ENCODE measurements around the gene ANO10. TPM values are rescaled to one million over a fixed set of nuclear protein-coding genes. Genes with fewer than 3 reads are reported as not detected.

Gene ANO10
- total RNA-seq, 1 experiment from 2014 or later: 23.7 TPM

- Histone ChIP-seq H3K79me2 (ENCODE audit: low read length) (no peaks in the 10 kb centered on the region), H3K4me3 (ENCODE audit: low read length) (no peak overlapping the region), H3K36me3 (ENCODE audit: low read depth, low read length) (no peaks in the 10 kb centered on the region), H3K9me3 (ENCODE audit: low read length) (no peaks in the 10 kb centered on the region), H3F3A (ENCODE audit: low read length, unreplicated experiment) (no peaks in the 10 kb centered on the region), H3K27ac (ENCODE audit: low read length) (no peak overlapping the region), H3K4me2 (ENCODE audit: low read length) (no peak overlapping the region), H3K9me2 (replicated peaks; ENCODE audit: low read length) (no peaks in the 10 kb centered on the region), H3K9ac (ENCODE audit: low read length) (no peak overlapping the region), H3K4me1 (ENCODE audit: insufficient read depth, low read length) (no peaks in the 10 kb centered on the region), H3K27me3 (ENCODE audit: low read length) (no peaks in the 10 kb centered on the region), H4K20me1 (ENCODE audit: low read length) (no peaks in the 10 kb centered on the region), H2AFZ (ENCODE audit: low read length) (no peak overlapping the region)
- ATAC-seq: no peak
- CTCF ChIA-PET: no interaction called here
- no peak for DNase-seq
- POLR2A ChIA-PET (ENCODE audit: unreplicated experiment): no interaction called here
- no peak for TF ChIP-seq EZH2phosphoT487 (IDR thresholded peaks at IDR 0.05; ENCODE audit: borderline replicate concordance, low read length)
- BruUV-seq (replicated peaks): no TSS peak
- intact Hi-C loops (cut with micrococcal nuclease): no loop called here
Observed at GRCh38 chr3:43405888-43406642, 215.7 kb downstream of the ANO10 start.

GRCh38 chr3:43400781-43401730 is 220.8 kb downstream of the ANO10 start:
- CTCF ChIA-PET: no interaction called here
- Histone ChIP-seq H4K20me1 (ENCODE audit: low read length) (no peaks in the 10 kb centered on the region), H3K4me1 (ENCODE audit: insufficient read depth, low read length) (no peaks in the 10 kb centered on the region), H3K9me2 (replicated peaks; ENCODE audit: low read length) (no peaks in the 10 kb centered on the region), H3K36me3 (ENCODE audit: low read depth, low read length) (no peaks in the 10 kb centered on the region), H3K27ac (ENCODE audit: low read length) (no peak overlapping the region), H3K4me3 (ENCODE audit: low read length) (no peak overlapping the region), H3K27me3 (ENCODE audit: low read length) (no peaks in the 10 kb centered on the region), H3K9me3 (ENCODE audit: low read length) (no peaks in the 10 kb centered on the region), H3K79me2 (ENCODE audit: low read length) (no peaks in the 10 kb centered on the region), H3F3A (ENCODE audit: low read length, unreplicated experiment) (no peaks in the 10 kb centered on the region), H3K4me2 (ENCODE audit: low read length) (no peak overlapping the region), H3K9ac (ENCODE audit: low read length) (no peak overlapping the region), H2AFZ (ENCODE audit: low read length) (no peak overlapping the region)
- POLR2A ChIA-PET (ENCODE audit: unreplicated experiment): interaction anchor here (0.6 kb wide), 1 partner anchor 17 kb away, joined by 3 read pairs; no protein-coding TSS in a partner anchor
- intact Hi-C loops (cut with micrococcal nuclease): no loop called here
- TF ChIP-seq CTCF (conservative IDR thresholded peaks at IDR 0.05; ENCODE audit: low read depth, low read length) (no peak), EZH2phosphoT487 (IDR thresholded peaks at IDR 0.05; ENCODE audit: borderline replicate concordance, low read length) (no peak), EZH2 (IDR thresholded peaks at IDR 0.05; ENCODE audit: low read length, unreplicated experiment) (no peak)
- ATAC-seq (no peak), DNase-seq (no peak)
- no TSS peak for BruUV-seq (replicated peaks)

GRCh38 chr3:43400167-43400566 is 221.6 kb downstream of the ANO10 start:
- TF ChIP-seq EZH2phosphoT487 (IDR thresholded peaks at IDR 0.05; ENCODE audit: borderline replicate concordance, low read length): no peak
- no peak for TF ChIP-seq EZH2 (IDR thresholded peaks at IDR 0.05; ENCODE audit: low read length, unreplicated experiment)
- TF ChIP-seq CTCF (conservative IDR thresholded peaks at IDR 0.05; ENCODE audit: low read depth, low read length): no peak
- Histone ChIP-seq H3F3A (ENCODE audit: low read length, unreplicated experiment) (no peaks in the 10 kb centered on the region), H4K20me1 (ENCODE audit: low read length) (no peaks in the 10 kb centered on the region), H3K36me3 (ENCODE audit: low read depth, low read length) (no peaks in the 10 kb centered on the region), H3K9me2 (replicated peaks; ENCODE audit: low read length) (no peaks in the 10 kb centered on the region), H3K9ac (ENCODE audit: low read length) (no peak overlapping the region), H3K4me2 (ENCODE audit: low read length) (no peak overlapping the region), H3K27ac (ENCODE audit: low read length) (no peak overlapping the region), H3K9me3 (ENCODE audit: low read length) (no peaks in the 10 kb centered on the region), H3K4me3 (ENCODE audit: low read length) (no peak overlapping the region), H3K27me3 (ENCODE audit: low read length) (no peaks in the 10 kb centered on the region), H2AFZ (ENCODE audit: low read length) (no peak overlapping the region), H3K79me2 (ENCODE audit: low read length) (no peaks in the 10 kb centered on the region), H3K4me1 (ENCODE audit: insufficient read depth, low read length) (no peaks in the 10 kb centered on the region)
- POLR2A ChIA-PET (ENCODE audit: unreplicated experiment): no interaction called here
- ATAC-seq (no peak), DNase-seq (no peak)
- no TSS peak for BruUV-seq (replicated peaks)
- CTCF ChIA-PET: no interaction called here
- intact Hi-C loops (cut with micrococcal nuclease): no loop called here
